Activated T-helper 1 cell treated with Interleukin-2 at 50 U/mL for 16 hours (primary cell): ENCODE data around the gene SPATA31A5.
"Not testable (repeated sequence)": the region's sequence is repeated elsewhere in the genome, so short reads cannot be mapped to it uniquely, and the experiment has no call there.

ENCODE experiments used
- DNase-seq: peaks from one replicate; pipeline ENCODE4 v3.0.0-alpha.2; 2020; ENCODE audit warnings: low read depth

The SPATA31A5 gene

DNA sequence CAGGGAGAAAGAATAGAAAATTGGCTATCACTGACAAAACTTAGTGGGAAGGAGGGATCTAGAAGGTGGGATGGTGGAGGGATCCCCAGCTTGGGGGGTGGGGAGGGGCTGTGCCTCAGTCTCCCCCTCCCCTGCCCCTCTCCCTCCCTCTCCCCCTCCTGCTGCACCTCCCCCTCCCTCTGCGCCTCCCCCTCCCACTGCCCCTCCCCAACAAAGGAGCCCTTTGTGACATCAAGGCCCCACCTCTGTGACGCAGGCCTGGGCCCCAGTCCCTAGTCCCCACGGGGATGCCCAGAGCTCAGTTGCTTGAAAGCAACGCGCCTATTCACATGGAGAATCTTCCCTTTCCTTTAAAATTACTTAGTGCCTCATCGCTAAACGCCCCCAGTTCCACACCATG lies at the start of gene SPATA31A5:
TSS of gene SPATA31A5 (plus strand) at position 301 of the 400 bp plus-strand sequence. CDS start at position 330, 29 bp downstream.
- DNase-seq, result not testable (repeated sequence)

DNA sequence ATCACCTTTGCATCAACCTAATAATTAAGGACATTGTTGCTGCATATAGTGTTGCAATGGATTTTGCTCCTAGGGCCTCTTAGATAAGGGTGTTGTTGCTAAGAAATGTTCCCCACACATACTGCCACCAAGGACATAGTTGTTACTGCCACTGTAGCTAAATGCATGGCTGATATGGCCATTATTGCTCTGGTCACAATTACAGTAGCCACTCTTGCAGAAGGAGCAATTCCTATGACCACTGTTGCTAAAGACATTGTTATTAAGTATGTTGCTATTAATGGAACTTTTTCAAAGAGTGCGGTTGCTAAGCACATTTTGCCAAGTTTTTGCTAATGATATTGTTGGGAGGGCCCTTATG lies 48.8 kb downstream of the SPATA31A5 start:
- DNase-seq, result not testable (repeated sequence)

DNA sequence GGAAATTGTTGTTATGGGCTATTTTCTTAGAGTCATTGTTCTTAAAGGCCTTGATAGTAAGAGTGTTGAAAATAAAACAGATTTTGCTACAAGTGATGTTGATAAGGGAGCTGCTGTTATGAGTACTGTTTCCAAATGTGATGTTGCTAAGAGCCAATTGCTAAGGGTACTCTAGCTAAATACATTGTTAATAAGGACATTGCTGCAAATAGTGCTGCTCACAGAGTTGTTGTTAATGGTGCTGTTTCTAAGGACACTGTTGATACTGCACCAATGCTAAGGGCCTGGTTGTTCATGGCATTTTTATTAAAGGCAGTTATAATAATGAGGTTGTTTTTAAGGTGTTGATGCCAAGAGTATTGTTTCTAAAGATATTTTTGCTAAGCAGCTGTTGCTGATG lies 52.2 kb downstream of the SPATA31A5 start:
- DNase-seq, result not testable (repeated sequence)
